IMR-90 (cell line): Measurements from ENCODE around the gene ZNF688. TPM values are rescaled to one million over a fixed set of nuclear protein-coding genes. Genes with fewer than 3 reads are reported as not detected.

Source experiments
- ATAC-seq: fragments of 200-7000 bp; cut with Tn5 transposase; 2 replicates; pipeline ENCODE4 v1.9.1; 2020; ENCODE audit warnings: low read depth, mild to moderate bottlenecking, moderate library complexity
- BruUV-seq: library from RNA; stranded (reverse); fragments of 400-500 nt; replicated peaks from 2 replicates; lab custom pipeline; 2021; lab: Mats Ljungman, UMichigan
- CTCF ChIA-PET: fragments of 300-600 bp; formaldehyde crosslinking; extraction: SDS; loops from one replicate; lab custom pipeline; 2021; ENCODE audit warnings: antibody characterized with exemption; lab: Yijun Ruan, JAX
- POLR2A ChIA-PET: fragments of 300-600 bp; sonication (Branson Sonifier 250); formaldehyde crosslinking; loops from one replicate; lab custom pipeline; 2022; ENCODE audit warnings: antibody characterized with exemption; ENCODE audit not compliant: unreplicated experiment; lab: Charles Lee
- DNase-seq: peaks from one replicate; pipeline ENCODE4 v3.0.0; 2013
- H2AFZ ChIP-seq: replicated peaks from 2 replicates; pipeline ENCODE3; 2013; ENCODE audit warnings: low read length, mild to moderate bottlenecking; ENCODE audit not compliant: poor library complexity
- H2AK5ac ChIP-seq: 2 replicates; pipeline ENCODE4 v1.6.1; 2013; ENCODE audit warnings: low read depth, low read length, inconsistent platforms
- H2AK9ac ChIP-seq: replicated peaks from 2 replicates; pipeline ENCODE3; 2013; ENCODE audit warnings: mild to moderate bottlenecking, low read depth, low read length, moderate library complexity; ENCODE audit not compliant: poor library complexity
- H2BK120ac ChIP-seq: 2 replicates; pipeline ENCODE4 v1.6.1; 2013; ENCODE audit warnings: low read depth, low read length, inconsistent platforms
- H2BK15ac ChIP-seq: 3 replicates; pipeline ENCODE4 v1.6.1; 2013; ENCODE audit warnings: low read depth, low read length, inconsistent platforms
- H2BK20ac ChIP-seq: 2 replicates; pipeline ENCODE4 v1.6.1; 2013; ENCODE audit warnings: low read depth, mild to moderate bottlenecking, inconsistent platforms, low read length, moderate library complexity
- H2BK5ac ChIP-seq: 2 replicates; pipeline ENCODE4 v1.6.1; 2013; ENCODE audit warnings: mild to moderate bottlenecking, low read depth, low read length, inconsistent platforms; ENCODE audit not compliant: poor library complexity, severe bottlenecking
- H3K14ac ChIP-seq: replicated peaks from 2 replicates; pipeline ENCODE4 v1.6.1; 2013; ENCODE audit warnings: low read depth, low read length, inconsistent platforms
- H3K18ac ChIP-seq: 2 replicates; pipeline ENCODE4 v1.6.1; 2013; ENCODE audit warnings: low read depth, low read length, control low read depth
- H3K23ac ChIP-seq: 2 replicates; pipeline ENCODE4 v1.6.1; 2013; ENCODE audit warnings: low read depth, low read length, inconsistent platforms
- H3K27ac ChIP-seq: 2 replicates; pipeline ENCODE4 v1.5.1; 2013; ENCODE audit warnings: mild to moderate bottlenecking, control low read depth, low read length; ENCODE audit not compliant: insufficient read depth
- H3K27me3 ChIP-seq: 2 replicates; pipeline ENCODE4 v1.6.1; 2013; ENCODE audit warnings: low read length; ENCODE audit not compliant: control insufficient read depth, insufficient read depth
- H3K36me3 ChIP-seq: 2 replicates; pipeline ENCODE4 v1.6.1; 2013; ENCODE audit warnings: low read length, mixed read lengths; ENCODE audit not compliant: control insufficient read depth, insufficient read depth
- H3K4ac ChIP-seq: 2 replicates; pipeline ENCODE4 v1.6.1; 2013; ENCODE audit warnings: low read depth, low read length, inconsistent platforms
- H3K4me1 ChIP-seq: 2 replicates; pipeline ENCODE4 v1.6.1; 2013; ENCODE audit warnings: low read length, mixed read lengths; ENCODE audit not compliant: control insufficient read depth, insufficient read depth
- H3K4me2 ChIP-seq: 2 replicates; pipeline ENCODE4 v1.6.1; 2013; ENCODE audit warnings: low read depth, mild to moderate bottlenecking, control low read depth, low read length, moderate library complexity
- H3K4me3 ChIP-seq: 2 replicates; pipeline ENCODE4 v1.5.1; 2013; ENCODE audit warnings: low read depth, mild to moderate bottlenecking, control low read depth, low read length, moderate library complexity; ENCODE audit not compliant: insufficient read depth
- H3K56ac ChIP-seq: 2 replicates; pipeline ENCODE4 v1.6.1; 2013; ENCODE audit warnings: low read length, inconsistent platforms; ENCODE audit not compliant: insufficient read depth; ENCODE audit errors: extremely low read depth
- H3K79me1 ChIP-seq, 2 experiments: 2 replicates each; pipeline ENCODE4 v1.6.1; 2013; ENCODE audit warnings: low read length in 2 of 2, inconsistent platforms in 1 of 2, low read depth in 1 of 2
- H3K9ac ChIP-seq: 2 replicates; pipeline ENCODE4 v1.6.1; 2013; ENCODE audit warnings: low read depth, low read length, control low read depth
- H3K9me1 ChIP-seq: 2 replicates; pipeline ENCODE4 v1.6.1; 2013; ENCODE audit warnings: low read length, inconsistent platforms; ENCODE audit not compliant: insufficient read depth
- H3K9me3 ChIP-seq: 2 replicates; pipeline ENCODE4 v1.6.1; 2013; ENCODE audit warnings: low read length; ENCODE audit not compliant: control insufficient read depth, insufficient read depth
- H4K20me1 ChIP-seq: 2 replicates; pipeline ENCODE4 v1.6.1; 2013; ENCODE audit warnings: low read length, inconsistent platforms; ENCODE audit not compliant: insufficient read depth
- H4K5ac ChIP-seq: 2 replicates; pipeline ENCODE4 v1.6.1; 2013; ENCODE audit warnings: mild to moderate bottlenecking, low read depth, low read length, control low read depth
- H4K8ac ChIP-seq, 2 experiments: 2 replicates each; pipeline ENCODE4 v1.6.1; 2013; ENCODE audit warnings: low read depth in 2 of 2, low read length in 2 of 2, control low read depth in 1 of 2, inconsistent platforms in 1 of 2
- H4K91ac ChIP-seq: 2 replicates; pipeline ENCODE4 v1.6.1; 2013; ENCODE audit warnings: low read depth, low read length, inconsistent platforms; ENCODE audit not compliant: insufficient read depth
- BHLHE40 ChIP-seq: fragments of 150-350 bp; IDR thresholded peaks from 2 replicates; pipeline ENCODE4 v1.6.1; 2016; ENCODE audit warnings: mild to moderate bottlenecking, low read depth, low read length
- CEBPB ChIP-seq: IDR thresholded peaks from 2 replicates; pipeline ENCODE4 v1.6.1; 2012; ENCODE audit warnings: low read depth, low read length, improper control_type of control experiment
- CHD1 ChIP-seq: IDR thresholded peaks from 2 replicates; pipeline ENCODE4 v1.6.1; 2012; ENCODE audit warnings: low read depth, low read length, improper control_type of control experiment
- CTCF ChIP-seq: conservative IDR thresholded peaks from 2 replicates; pipeline ENCODE4 v1.5.1; 2012; ENCODE audit warnings: mild to moderate bottlenecking, low read depth, low read length, improper control_type of control experiment
- FOS ChIP-seq: fragments of 150-350 bp; IDR thresholded peaks from 2 replicates; pipeline ENCODE4 v1.6.1; 2016; ENCODE audit warnings: low read depth, low read length
- MAFK ChIP-seq: IDR thresholded peaks from 2 replicates; pipeline ENCODE4 v1.6.1; 2012; ENCODE audit warnings: low read depth, low read length, improper control_type of control experiment
- MAZ ChIP-seq: IDR thresholded peaks from 2 replicates; pipeline ENCODE4 v1.6.1; 2012; ENCODE audit warnings: low read depth, mild to moderate bottlenecking, low read length, improper control_type of control experiment, moderate library complexity, borderline replicate concordance
- MXI1 ChIP-seq: IDR thresholded peaks from 2 replicates; pipeline ENCODE4 v1.6.1; 2012; ENCODE audit warnings: low read depth, mild to moderate bottlenecking, low read length, moderate library complexity, borderline replicate concordance
- POLR2A ChIP-seq: IDR thresholded peaks from 2 replicates; pipeline ENCODE4 v1.6.1; 2012; ENCODE audit warnings: mild to moderate bottlenecking, low read depth, low read length
- RAD21 ChIP-seq: IDR thresholded peaks from 2 replicates; pipeline ENCODE4 v1.6.1; 2012; ENCODE audit warnings: low read length, improper control_type of control experiment
- RCOR1 ChIP-seq: IDR thresholded peaks from 2 replicates; pipeline ENCODE4 v1.6.1; 2012; ENCODE audit warnings: mild to moderate bottlenecking, low read length, improper control_type of control experiment; ENCODE audit not compliant: insufficient replicate concordance
- SMC3 ChIP-seq: fragments of 150-350 bp; IDR thresholded peaks from 2 replicates; pipeline ENCODE4 v1.6.1; 2016; ENCODE audit warnings: low read depth, mild to moderate bottlenecking, antibody characterized with exemption, low read length, moderate library complexity
- USF2 ChIP-seq: fragments of 150-350 bp; IDR thresholded peaks from 2 replicates; pipeline ENCODE4 v1.6.1; 2017; ENCODE audit warnings: mild to moderate bottlenecking, antibody characterized with exemption, low read length, low read depth
- WGBS, 2 experiments: methylation state at CpG; one replicate each; pipeline versions ENCODE4 v1.1.5 to v1.1.7; 2013; ENCODE audit warnings: missing lambda C conversion rate in 2 of 2; ENCODE audit not compliant: insufficient read length in 1 of 2; ENCODE audit errors: extremely low coverage in 2 of 2; 5-methylcytosine and 5-hydroxymethylcytosine counted together
- dilution Hi-C: fragments of 300-500 bp; cut with HindIII; formaldehyde crosslinking; loops from one replicate; pipeline ENCODE4 v1.14.3; 2018; ENCODE audit warnings: low sequenced_read_pairs; ENCODE audit not compliant: unreplicated experiment
- in situ Hi-C: fragments of 300-500 bp; cut with MboI; formaldehyde crosslinking; loops from 3 replicates; pipeline ENCODE4 v1.14.3; 2019; ENCODE audit warnings: low sequenced_read_pairs, inconsistent platforms, mixed read lengths
- intact Hi-C: fragments of 100-400 bp; cut with micrococcal nuclease; formaldehyde crosslinking; loops from 2 replicates; pipeline ENCODE4 v1.10.0; 2022
- polyA plus RNA-seq, 3 experiments: library from polyadenylated mRNA; depleted of rRNA; stranded (reverse); fragments of >200 nt; gene quantifications; 2 replicates each; pipeline ENCODE4 v1.2.3, GENCODE V29; 2012; ENCODE audit warnings: low replicate concordance in 1 of 3
- total RNA-seq: library from RNA; depleted of rRNA; stranded (reverse); fragments of >200 nt; gene quantifications from 2 replicates; pipeline ENCODE4 v1.2.3, GENCODE V29; 2012

The ZNF688 gene
- total and polyA plus RNA-seq, 2 of the 4 experiments (the other 2 are of a cell fraction): 1.8 to 3.7 TPM

DNA sequence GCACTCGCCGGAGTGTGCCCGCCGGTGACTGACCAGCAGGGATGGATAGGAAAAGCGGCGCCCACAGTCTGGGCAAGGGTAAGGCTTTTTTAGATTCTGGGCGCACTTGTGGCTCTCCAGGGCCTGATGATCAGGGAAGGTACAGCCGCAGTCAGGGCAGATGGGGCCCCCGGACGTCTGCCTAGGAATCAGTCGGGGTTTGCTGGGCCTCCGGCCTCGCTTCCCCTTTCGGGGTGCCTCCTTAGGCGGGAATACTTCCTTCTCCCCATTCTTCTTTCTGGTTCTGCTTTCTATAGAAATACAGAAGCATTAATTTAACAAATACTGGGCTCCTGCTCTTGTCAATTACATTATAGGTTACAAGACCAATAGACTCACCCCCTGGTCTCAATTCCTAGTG is 33.6 kb upstream of the ZNF688 start:
- no peak overlapping the region for H4K8ac ChIP-seq
- H3K27me3 ChIP-seq: no peaks in the 10 kb centered on the region
- no peak overlapping the region for H3K56ac ChIP-seq
- ChIA-PET POLR2A (interaction anchor here (0.6 kb wide), 1 partner anchor 54 kb away, joined by 8 read pairs; no protein-coding TSS in a partner anchor), CTCF (no interaction called here)
- H3K14ac ChIP-seq: no peak overlapping the region
- no peak overlapping the region for H4K5ac ChIP-seq
- peaks cover 25% of the 10 kb centered on the region for H3K36me3 ChIP-seq
- H2AK9ac ChIP-seq: no peak overlapping the region
- no peak overlapping the region for H2BK5ac ChIP-seq
- no peak for DNase-seq
- no peak overlapping the region for H2AK5ac ChIP-seq
- no peak for TF ChIP-seq FOS
- TF ChIP-seq MAZ: no peak
- TF ChIP-seq SMC3: no peak
- no peak for TF ChIP-seq RCOR1
- TF ChIP-seq MXI1: no peak
- TF ChIP-seq RAD21: no peak
- TF ChIP-seq USF2: no peak
- TF ChIP-seq CHD1: no peak
- no peak for TF ChIP-seq CEBPB
- no peak for TF ChIP-seq BHLHE40
- no peak for TF ChIP-seq MAFK
- TF ChIP-seq CTCF: no peak
- no peak for TF ChIP-seq POLR2A
- no peak overlapping the region for H2AFZ ChIP-seq
- no peak overlapping the region for H2BK120ac ChIP-seq
- H3K4me2 ChIP-seq: no peak overlapping the region
- no peaks in the 10 kb centered on the region; the same call in 1 of the 2 replicates for H3K9me3 ChIP-seq
- H3K23ac ChIP-seq: no peak overlapping the region
- peaks cover 11 to 30% of the 10 kb centered on the region in 2 experiments; a peak in 3 of 4 replicates for H3K79me1 ChIP-seq
- intact Hi-C loops (no loop called here), dilution Hi-C loops (no loop called here), in situ Hi-C loops (no loop called here)
- no peaks in the 10 kb centered on the region for H3K9me1 ChIP-seq
- H3K18ac ChIP-seq: no peak overlapping the region
- WGBS, 2 experiments: 93% methylated on average over 8 of the region's 15 CpGs; no CpG with 5 or more reads in 1 of the 2 experiments
- peaks cover 6% of the 10 kb centered on the region; the same call in 1 of the 2 replicates for H3K4me1 ChIP-seq
- no TSS peak for BruUV-seq
- H3K9ac ChIP-seq: no peak overlapping the region
- H2BK20ac ChIP-seq: no peak overlapping the region
- H4K91ac ChIP-seq: no peak overlapping the region
- H4K20me1 ChIP-seq: no peaks in the 10 kb centered on the region
- H3K4ac ChIP-seq: no peak overlapping the region
- H2BK15ac ChIP-seq: no peak overlapping the region
- no peak overlapping the region for H3K27ac ChIP-seq
- no peak overlapping the region for H3K4me3 ChIP-seq
- no peak for ATAC-seq
